GM18870 (cell line): ENCODE measurements around the gene SPRR2F.
"Not testable (repeated sequence)": the region's sequence is repeated elsewhere in the genome, so short reads cannot be mapped to it uniquely, and the experiment has no call there.

Experiments used
- ATAC-seq: cut with Tn5 transposase; IDR thresholded peaks from one replicate; pipeline ENCODE4 v1.9.1; 2021; ENCODE audit warnings: moderate library complexity; ENCODE audit not compliant: unreplicated experiment

SPRR2F gene, protein sequence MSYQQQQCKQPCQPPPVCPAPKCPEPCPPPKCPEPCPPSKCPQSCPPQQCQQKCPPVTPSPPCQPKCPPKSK

GRCh38 chr1:153113416-153113815, at the start of gene SPRR2F:
TSS of gene SPRR2F (minus strand) at chr1:153113516. CDS start at chr1:153112733, 783 bp downstream.
- no peak for ATAC-seq

- ATAC-seq: no peak
These were observed 42.2 kb upstream of the SPRR2F start for GRCh38 chr1:153155541-153155940.

DNA sequence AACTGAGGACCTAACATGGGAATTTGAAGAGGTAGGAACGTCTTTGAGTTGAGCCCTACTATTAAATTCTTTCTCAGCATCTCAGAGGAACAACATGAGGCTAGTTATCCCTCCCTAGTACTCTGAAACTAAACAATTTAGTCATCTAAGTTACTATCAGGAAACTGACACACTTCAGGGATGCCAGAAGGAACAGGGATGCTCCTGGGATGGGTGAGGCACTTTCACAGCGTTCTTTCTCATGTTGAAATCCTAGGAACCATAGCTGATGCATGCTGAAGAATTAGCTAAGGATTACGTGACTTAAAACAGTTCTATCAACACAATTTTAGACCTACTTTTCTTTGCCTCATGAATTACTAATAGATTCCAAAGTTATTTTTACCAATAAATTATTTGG, 39.2 kb upstream of the SPRR2F start:
- no peak for ATAC-seq

GRCh38 chr1:153150846-153151245, 37.5 kb upstream of the SPRR2F start, which contains the start of gene SPRR2G:
TSS of gene SPRR2G (minus strand) at chr1:153150890. CDS start at chr1:153150110, 780 bp downstream.
- ATAC-seq: no peak

GRCh38 chr1:153141377-153141776, 28.1 kb upstream of the SPRR2F start:
- ATAC-seq: no peak

- ATAC-seq: no peak
These were observed 27.2 kb upstream of the SPRR2F start for GRCh38 chr1:153140484-153140883.

DNA sequence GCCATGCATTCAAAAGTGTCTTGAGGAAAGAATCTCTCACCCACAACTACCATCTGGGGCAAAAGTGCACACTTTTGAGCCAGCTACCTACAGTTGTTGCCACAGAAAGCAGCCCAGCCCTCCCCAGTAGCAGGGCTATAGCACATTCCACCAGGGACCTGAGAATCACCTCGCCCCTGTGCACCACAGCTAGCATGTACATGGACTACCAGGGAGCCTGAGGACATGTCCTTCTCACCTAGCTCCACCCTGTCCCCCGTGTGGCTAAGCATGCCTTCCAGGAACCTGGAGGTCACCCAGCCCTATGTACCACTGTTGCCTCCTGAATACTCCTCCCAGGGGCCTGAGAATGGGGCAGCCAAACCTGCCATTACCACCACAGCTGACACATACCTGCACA, 20.4 kb upstream of the SPRR2F start:
- no peak for ATAC-seq

- no peak for ATAC-seq
These were observed 20.0 kb upstream of the SPRR2F start for GRCh38 chr1:153133267-153133666.

DNA sequence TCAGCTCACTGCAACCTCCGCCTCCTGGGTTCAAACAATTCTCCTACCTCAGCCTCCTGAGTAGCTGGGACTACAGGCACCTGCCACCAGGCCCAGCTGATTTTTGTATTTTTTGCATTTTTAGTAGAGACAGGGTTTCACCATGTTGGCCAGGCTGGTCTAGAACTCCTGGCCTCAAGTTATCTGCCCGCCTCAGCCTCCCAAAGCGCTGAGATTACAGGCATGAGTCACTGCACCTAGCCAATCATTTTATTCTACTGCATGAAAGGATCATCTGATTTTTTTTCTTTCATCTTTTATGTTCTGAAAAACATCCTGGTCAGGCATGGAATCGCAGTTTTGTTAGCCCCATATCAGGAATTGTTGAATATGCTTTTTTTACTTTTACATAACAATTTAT, 15.4 kb upstream of the SPRR2F start:
- ATAC-seq: not testable (repeated sequence)

GRCh38 chr1:153127296-153127695, 14.0 kb upstream of the SPRR2F start:
- ATAC-seq: no peak

GRCh38 chr1:153125536-153125935, 12.2 kb upstream of the SPRR2F start:
- no peak for ATAC-seq

- ATAC-seq: not testable (repeated sequence)
These were observed 10.5 kb upstream of the SPRR2F start for GRCh38 chr1:153123793-153124192.

- ATAC-seq: no peak
These were observed 9.6 kb upstream of the SPRR2F start for GRCh38 chr1:153122831-153123421.

DNA sequence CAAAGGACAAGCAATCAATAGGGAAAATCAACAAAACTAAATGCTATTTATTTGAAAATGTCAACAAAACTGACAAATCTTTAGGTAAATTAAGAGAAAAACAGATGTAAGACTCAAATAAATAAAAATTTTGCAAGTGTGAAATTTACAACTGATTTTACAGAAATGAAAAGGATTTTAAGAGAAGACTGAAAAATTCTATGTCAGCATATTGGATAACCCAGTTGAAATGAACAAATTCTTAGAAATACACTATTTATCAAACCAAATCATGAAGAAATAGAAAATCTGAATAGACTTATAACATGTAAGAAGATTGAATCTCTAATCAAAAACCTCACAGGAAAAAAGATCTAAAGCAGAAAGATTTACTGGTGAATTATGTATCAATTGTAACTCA, 7.6 kb upstream of the SPRR2F start:
- ATAC-seq: no peak

DNA sequence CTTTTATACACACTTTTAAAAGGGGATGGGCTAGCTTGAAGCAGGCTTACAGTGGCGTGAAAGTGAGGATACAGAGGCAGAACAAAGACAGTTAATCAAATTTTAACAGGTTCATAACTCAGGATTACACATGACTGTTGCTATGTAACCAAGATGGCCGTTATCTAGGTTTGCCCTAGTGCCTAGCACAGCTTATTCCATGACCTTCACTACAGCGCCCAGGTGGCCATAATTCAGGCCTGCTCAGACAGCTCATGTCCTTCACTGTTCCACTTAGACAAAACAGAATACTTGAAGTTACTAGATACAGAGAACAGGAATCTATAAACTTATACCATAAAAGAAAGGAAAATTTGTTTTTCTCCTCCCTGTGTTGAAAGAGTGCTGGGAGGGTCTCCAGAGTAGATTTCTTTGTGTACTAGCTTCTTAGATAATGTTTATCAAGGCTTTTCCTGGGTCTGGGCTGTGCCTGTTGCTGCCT, 6.2 kb upstream of the SPRR2F start:
- no peak for ATAC-seq

DNA sequence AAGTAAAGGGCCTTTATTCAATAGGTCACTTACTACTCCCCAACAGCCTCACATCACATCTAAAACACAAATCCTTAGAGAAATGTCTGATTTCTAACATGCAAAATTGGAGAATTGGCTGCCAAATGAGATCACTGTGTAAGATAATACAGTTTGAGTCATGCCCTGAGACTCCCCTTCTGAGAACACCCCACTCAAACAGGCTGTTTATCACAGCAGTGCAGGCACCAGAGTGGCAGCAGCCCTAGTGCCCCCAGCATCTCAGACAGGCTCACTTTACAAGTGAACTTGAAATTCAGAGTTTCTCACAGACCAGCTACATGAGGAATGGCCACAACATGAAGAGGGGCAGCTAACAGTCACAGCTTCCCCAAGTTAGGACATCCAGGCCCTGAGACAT, 1.9 kb upstream of the SPRR2F start:
- not testable (repeated sequence) for ATAC-seq

- not testable (repeated sequence) for ATAC-seq
These were observed 862 bp downstream of the SPRR2F start for GRCh38 chr1:153112454-153112853.

GRCh38 chr1:153100245-153100644, 13.1 kb downstream of the SPRR2F start:
- ATAC-seq: no peak

DNA sequence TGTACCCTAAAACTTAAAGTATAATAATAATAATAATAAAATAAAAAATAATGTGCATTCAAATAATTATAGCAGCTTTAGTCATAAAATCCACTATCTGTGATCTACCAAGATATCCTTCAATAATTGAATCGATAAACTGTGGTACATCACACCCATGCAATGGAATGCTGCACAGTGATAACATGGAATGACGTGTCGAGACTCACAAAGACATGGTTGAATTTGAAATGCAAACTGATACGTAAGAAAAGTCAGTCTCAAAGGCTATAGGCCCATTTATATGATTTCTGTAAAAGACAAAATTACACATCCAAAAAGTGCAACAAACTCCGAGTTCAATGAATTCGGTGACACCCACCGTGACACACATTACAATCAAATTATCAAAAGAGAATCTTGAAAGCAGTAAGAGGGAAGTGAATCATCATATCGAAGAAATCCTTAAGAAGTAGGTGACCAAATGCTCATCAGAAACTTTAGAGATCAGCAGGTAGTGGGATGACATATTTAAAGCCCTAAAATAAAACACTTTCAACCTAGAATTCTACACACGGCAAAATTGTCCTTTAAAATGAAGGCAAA, 13.8 kb downstream of the SPRR2F start:
- no peak for ATAC-seq

DNA sequence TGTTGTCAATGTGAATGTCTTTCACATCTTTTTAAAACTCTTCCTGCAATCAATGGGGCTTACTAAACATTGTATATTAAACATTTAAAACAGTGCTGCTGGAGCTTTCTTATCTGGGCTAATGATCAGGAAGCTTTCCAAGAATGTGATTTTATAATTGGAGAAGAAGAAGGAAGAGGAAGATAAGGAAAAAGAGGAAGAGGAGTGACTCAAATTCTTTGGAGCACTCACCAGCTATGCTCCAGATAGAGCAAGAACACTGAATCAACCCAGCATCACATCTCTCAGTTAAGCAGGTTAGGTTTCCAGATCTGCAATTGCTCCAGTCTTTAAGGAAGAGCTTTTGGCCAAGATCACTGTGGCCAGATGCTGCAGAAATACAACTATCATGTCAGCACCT, 17.6 kb downstream of the SPRR2F start:
- ATAC-seq: no peak

DNA sequence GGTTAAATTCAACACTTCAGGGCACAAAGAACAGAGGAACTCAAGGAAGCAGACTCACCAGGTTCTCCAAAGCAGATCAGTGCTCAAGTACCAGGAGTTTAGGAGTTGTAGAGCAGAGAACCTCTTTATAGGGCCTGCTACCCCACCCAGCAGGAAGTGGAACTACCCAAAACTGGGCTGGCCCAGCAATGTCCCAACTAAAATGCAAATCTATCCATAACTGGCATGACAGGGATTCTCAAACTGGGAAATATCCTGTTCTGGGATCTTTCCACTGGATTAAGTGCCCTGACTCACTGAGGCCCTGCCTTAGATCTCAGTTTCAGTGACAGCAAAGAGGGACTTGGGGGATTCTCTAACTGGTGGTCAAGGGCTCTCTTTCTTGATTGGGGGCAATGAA, 18.9 kb downstream of the SPRR2F start, which contains the start of gene SPRR2E:
SPRR2E (minus strand) TSS at position 101 of the 400 bp plus-strand sequence. CDS start 775 bp downstream, outside the sequence.
- ATAC-seq: no peak

- ATAC-seq: no peak
These were observed 25.7 kb downstream of the SPRR2F start for GRCh38 chr1:153087652-153088051.
